ENCODE data around the gene ZNF382.
"Not testable (repeated sequence)": the region's sequence is repeated elsewhere in the genome, so short reads cannot be mapped to it uniquely, and the experiment has no call there.

The ZNF382 gene

GRCh38 chr19:36605101-36605876, at the start of gene ZNF382:
TSS of gene ZNF382 (plus strand) at chr19:36605313. CDS start at chr19:36609915, 4,602 bp downstream.
- no peak for DNase-seq

- DNase-seq: no peak
Measured at GRCh38 chr19:36564391-36564790, 40.7 kb upstream of the ZNF382 start.

GRCh38 chr19:36572593-36573019, 32.5 kb upstream of the ZNF382 start:
- no peak for DNase-seq

GRCh38 chr19:36573020-36573894, 31.9 kb upstream of the ZNF382 start, which contains the start of gene ZNF529:
TSS of gene ZNF529 (minus strand) at chr19:36573292. CDS start at chr19:36572346, 946 bp downstream.
- DNase-seq: peak; percentile 91

- DNase-seq: no peak
Measured at GRCh38 chr19:36573895-36574720, 31.0 kb upstream of the ZNF382 start.

GRCh38 chr19:36574741-36575140, 30.4 kb upstream of the ZNF382 start:
- no peak for DNase-seq

GRCh38 chr19:36577271-36577996, 27.7 kb upstream of the ZNF382 start:
- no peak for DNase-seq

GRCh38 chr19:36579255-36579654, 25.9 kb upstream of the ZNF382 start:
- no peak for DNase-seq

GRCh38 chr19:36602681-36603080, 2.4 kb upstream of the ZNF382 start:
- not testable (repeated sequence) for DNase-seq

- no peak for DNase-seq
Measured at GRCh38 chr19:36604656-36605100, 435 bp upstream of the ZNF382 start.

- DNase-seq: no peak
Measured at GRCh38 chr19:36605877-36606478, 865 bp downstream of the ZNF382 start.

GRCh38 chr19:36627057-36627456, 21.9 kb downstream of the ZNF382 start:
- no peak for DNase-seq

- DNase-seq: no peak
Measured at GRCh38 chr19:36635342-36635741, 30.2 kb downstream of the ZNF382 start.

- no peak for DNase-seq
Measured at GRCh38 chr19:36638862-36639510, 33.9 kb downstream of the ZNF382 start.

GRCh38 chr19:36646746-36647145, 41.6 kb downstream of the ZNF382 start:
- no peak for DNase-seq

- no peak for DNase-seq
Measured at GRCh38 chr19:36652958-36653357, 47.8 kb downstream of the ZNF382 start.

GRCh38 chr19:36665832-36666231, 60.7 kb downstream of the ZNF382 start:
- DNase-seq: no peak

- DNase-seq: no peak
Measured at GRCh38 chr19:36668646-36669045, 63.5 kb downstream of the ZNF382 start.

- DNase-seq: no peak
Measured at GRCh38 chr19:36672368-36672767, 67.3 kb downstream of the ZNF382 start.

- no peak for DNase-seq
Measured at GRCh38 chr19:36674201-36674600, 69.1 kb downstream of the ZNF382 start.

GRCh38 chr19:36679455-36679854, 74.3 kb downstream of the ZNF382 start:
- DNase-seq: no peak

All from NCI-H510A (cell line).